ENCODE measurements around the gene INPP5D. TPM values are rescaled to one million over a fixed set of nuclear protein-coding genes. Genes with fewer than 3 reads are reported as not detected.

The INPP5D gene
- total RNA-seq, 1 experiment from 2014 or later, result 2.3 TPM

GRCh38 chr2:233234996-233235395 lies 174.9 kb downstream of the INPP5D start:
- CTCF ChIA-PET, result no interaction called here
- Histone ChIP-seq H3K36me3 (ENCODE audit: insufficient read depth, low read length, poor library complexity, severe bottlenecking) (no peaks in the 10 kb centered on the region), H3K4me1 (ENCODE audit: insufficient read depth, low read length, poor library complexity, severe bottlenecking) (no peaks in the 10 kb centered on the region), H3K4me3 (ENCODE audit: low read depth, low read length, poor library complexity, severe bottlenecking) (no peak overlapping the region), H3K27me3 (replicated peaks; ENCODE audit: insufficient read depth, low read depth, low read length, poor library complexity) (no peaks in the 10 kb centered on the region), H3K9me3 (ENCODE audit: low read depth, low read length, poor library complexity, severe bottlenecking) (no peaks in the 10 kb centered on the region), H3K27ac (ENCODE audit: low read depth, low read length, poor library complexity, severe bottlenecking) (no peak overlapping the region)
- DNase-seq (ENCODE audit: low spot score), result no peak
- POLR2A ChIA-PET (ENCODE audit: low non-redundant PET), result no interaction called here
- no TSS peak for BruUV-seq (replicated peaks)
- TF ChIP-seq EZH2 (IDR thresholded peaks at IDR 0.05; ENCODE audit: borderline replicate concordance, low read depth, low read length, poor library complexity, severe bottlenecking) (no peak), CTCF (conservative IDR thresholded peaks at IDR 0.05; ENCODE audit: low read depth, low read length) (no peak)
- intact Hi-C loops (cut with micrococcal nuclease; ENCODE audit: unreplicated experiment), result loop anchor here (5.0 kb wide), 1 partner anchor 118 kb away; no protein-coding TSS in a partner anchor

- ChIA-PET POLR2A (ENCODE audit: low non-redundant PET) (no interaction called here), CTCF (no interaction called here)
- intact Hi-C loops (cut with micrococcal nuclease; ENCODE audit: unreplicated experiment), result no loop called here
- DNase-seq (ENCODE audit: low spot score), result no peak
- Histone ChIP-seq H3K27ac (ENCODE audit: low read depth, low read length, poor library complexity, severe bottlenecking) (no peak overlapping the region), H3K27me3 (replicated peaks; ENCODE audit: insufficient read depth, low read depth, low read length, poor library complexity) (no peaks in the 10 kb centered on the region), H3K9me3 (ENCODE audit: low read depth, low read length, poor library complexity, severe bottlenecking) (no peaks in the 10 kb centered on the region), H3K36me3 (ENCODE audit: insufficient read depth, low read length, poor library complexity, severe bottlenecking) (no peaks in the 10 kb centered on the region), H3K4me1 (ENCODE audit: insufficient read depth, low read length, poor library complexity, severe bottlenecking) (no peaks in the 10 kb centered on the region), H3K4me3 (ENCODE audit: low read depth, low read length, poor library complexity, severe bottlenecking) (no peak overlapping the region)
- no TSS peak for BruUV-seq (replicated peaks)
- TF ChIP-seq CTCF (conservative IDR thresholded peaks at IDR 0.05; ENCODE audit: low read depth, low read length) (no peak), EZH2 (IDR thresholded peaks at IDR 0.05; ENCODE audit: borderline replicate concordance, low read depth, low read length, poor library complexity, severe bottlenecking) (no peak)
Observed at GRCh38 chr2:233235977-233236376, 175.8 kb downstream of the INPP5D start.

- no peaks in the 10 kb centered on the region for H3K9me3 ChIP-seq (ENCODE audit: low read depth, low read length, poor library complexity, severe bottlenecking)
- H3K4me1 ChIP-seq (ENCODE audit: insufficient read depth, low read length, poor library complexity, severe bottlenecking), result no peaks in the 10 kb centered on the region
- no TSS peak for BruUV-seq (replicated peaks)
- no peak overlapping the region for H3K27ac ChIP-seq (ENCODE audit: low read depth, low read length, poor library complexity, severe bottlenecking)
- H3K36me3 ChIP-seq (ENCODE audit: insufficient read depth, low read length, poor library complexity, severe bottlenecking), result no peaks in the 10 kb centered on the region
- H3K4me3 ChIP-seq (ENCODE audit: low read depth, low read length, poor library complexity, severe bottlenecking), result no peak overlapping the region
- TF ChIP-seq CTCF (conservative IDR thresholded peaks at IDR 0.05; ENCODE audit: low read depth, low read length) (no peak), EZH2 (IDR thresholded peaks at IDR 0.05; ENCODE audit: borderline replicate concordance, low read depth, low read length, poor library complexity, severe bottlenecking) (no peak)
- H3K27me3 ChIP-seq (replicated peaks; ENCODE audit: insufficient read depth, low read depth, low read length, poor library complexity), result no peaks in the 10 kb centered on the region
- intact Hi-C loops (cut with micrococcal nuclease; ENCODE audit: unreplicated experiment), result no loop called here
- POLR2A ChIA-PET (ENCODE audit: low non-redundant PET), result no interaction called here
- DNase-seq (ENCODE audit: low spot score), result no peak
- CTCF ChIA-PET, result no interaction called here
Observed at GRCh38 chr2:233236820-233237589, 176.9 kb downstream of the INPP5D start.

Measured in A673 (cell line).